CD4-positive, alpha-beta T cell treated with Interferon alpha-2 for 1 hour (primary cell): ENCODE results near the gene UPF3A.
A peak's percentile ranks its signal among the peaks of the same experiment; 100 is the strongest.
"Not testable (repeated sequence)": the region's sequence is repeated elsewhere in the genome, so short reads cannot be mapped to it uniquely, and the experiment has no call there.

Experiments
- DNase-seq, 2 donors: peaks; one replicate each; pipeline ENCODE4 v3.0.0-alpha.2; 2020 to 2022

UPF3A gene

GRCh38 chr13:114281351-114282040 is at the start of gene UPF3A:
TSS of gene UPF3A (plus strand) at chr13:114281601. CDS start at chr13:114281640, 39 bp downstream.
- DNase-seq: peak; percentile 83 to 87

- DNase-seq: no peak
Measured at GRCh38 chr13:114231886-114232285, 49.5 kb upstream of the UPF3A start.

- DNase-seq: no peak
Measured at GRCh38 chr13:114234266-114234644, 47.1 kb upstream of the UPF3A start.

- DNase-seq: peak; percentile 81 to 82
Measured at GRCh38 chr13:114234645-114235421, 46.6 kb upstream of the UPF3A start, which contains the start of gene CDC16. TSS of gene CDC16 (plus strand) at chr13:114234897. CDS start at chr13:114235085, 188 bp downstream.

- DNase-seq: no peak
Measured at GRCh38 chr13:114235697-114236096, 45.7 kb upstream of the UPF3A start.

GRCh38 chr13:114236227-114236626 is 45.2 kb upstream of the UPF3A start:
- no peak for DNase-seq

GRCh38 chr13:114237415-114238112 is 43.8 kb upstream of the UPF3A start:
- no peak for DNase-seq

GRCh38 chr13:114241918-114242317 is 39.5 kb upstream of the UPF3A start:
- DNase-seq: no peak

- DNase-seq: no peak
Measured at GRCh38 chr13:114243971-114244370, 37.4 kb upstream of the UPF3A start.

- peak in 1 of 2 donors; percentile 14 for DNase-seq
Measured at GRCh38 chr13:114244637-114245036, 36.8 kb upstream of the UPF3A start.

GRCh38 chr13:114248011-114248410 is 33.4 kb upstream of the UPF3A start:
- DNase-seq: no peak

- no peak for DNase-seq
Measured at GRCh38 chr13:114249077-114249476, 32.3 kb upstream of the UPF3A start.

GRCh38 chr13:114251639-114252440 is 29.6 kb upstream of the UPF3A start:
- not testable (repeated sequence) for DNase-seq

- DNase-seq: no peak
Measured at GRCh38 chr13:114256547-114256946, 24.9 kb upstream of the UPF3A start.

GRCh38 chr13:114257014-114257413 is 24.4 kb upstream of the UPF3A start:
- no peak for DNase-seq

GRCh38 chr13:114258589-114258988 is 22.8 kb upstream of the UPF3A start:
- no peak for DNase-seq

- DNase-seq: no peak
Measured at GRCh38 chr13:114259374-114259773, 22.0 kb upstream of the UPF3A start.

GRCh38 chr13:114259974-114260373 is 21.4 kb upstream of the UPF3A start:
- no peak for DNase-seq

- no peak for DNase-seq
Measured at GRCh38 chr13:114260814-114261213, 20.6 kb upstream of the UPF3A start.

GRCh38 chr13:114261328-114261965 is 20.0 kb upstream of the UPF3A start:
- DNase-seq: no peak

GRCh38 chr13:114263578-114263977 is 17.8 kb upstream of the UPF3A start:
- peak; percentile 21 to 52 for DNase-seq

- not testable (repeated sequence) for DNase-seq
Measured at GRCh38 chr13:114264313-114264712, 17.1 kb upstream of the UPF3A start.
